ENCODE data around the gene VEGFD. TPM values are rescaled to one million over a fixed set of nuclear protein-coding genes. Genes with fewer than 3 reads are reported as not detected.

The VEGFD gene
- total and polyA plus RNA-seq, 2 of the 4 experiments (the other 2 are of a cell fraction), result 0.18 to 0.19 TPM

GRCh38 chrX:15425024-15425423 lies 40.8 kb upstream of the VEGFD start:
- no peak for DNase-seq
- no peak overlapping the region for H2BK5ac ChIP-seq (ENCODE audit: low read depth, low read length, poor library complexity, severe bottlenecking)
- H2AK5ac ChIP-seq (ENCODE audit: low read depth, low read length), result no peak overlapping the region
- dilution Hi-C loops (cut with HindIII; ENCODE audit: low sequenced_read_pairs, unreplicated experiment) (no loop called here), intact Hi-C loops (cut with micrococcal nuclease) (no loop called here), in situ Hi-C loops (cut with MboI; ENCODE audit: low sequenced_read_pairs) (no loop called here)
- H2AK9ac ChIP-seq (replicated peaks; ENCODE audit: low read depth, low read length, poor library complexity), result no peak overlapping the region
- H4K8ac ChIP-seq (ENCODE audit: low read depth in 2 of 2, low read length in 2 of 2), result no peak overlapping the region
- POLR2A ChIA-PET (ENCODE audit: unreplicated experiment), result no interaction called here
- H4K91ac ChIP-seq (ENCODE audit: insufficient read depth, low read depth, low read length), result no peak overlapping the region
- no peak for ATAC-seq (ENCODE audit: low read depth)
- H3K14ac ChIP-seq (replicated peaks; ENCODE audit: low read depth, low read length), result no peak overlapping the region
- H3K4me2 ChIP-seq (ENCODE audit: low read depth, low read length), result no peak overlapping the region
- no peaks in the 10 kb centered on the region for H3K9me1 ChIP-seq (ENCODE audit: insufficient read depth, low read length)
- no peak overlapping the region for H2BK15ac ChIP-seq (ENCODE audit: low read depth, low read length)
- no peaks in the 10 kb centered on the region for H3K27me3 ChIP-seq (ENCODE audit: control insufficient read depth, insufficient read depth, low read length)
- H3K4me3 ChIP-seq (ENCODE audit: insufficient read depth, low read depth, low read length), result no peak overlapping the region
- H3K18ac ChIP-seq (ENCODE audit: low read depth, low read length), result no peak overlapping the region
- H3K23ac ChIP-seq (ENCODE audit: low read depth, low read length), result no peak overlapping the region
- H2BK120ac ChIP-seq (ENCODE audit: low read depth, low read length), result no peak overlapping the region
- H3K4me1 ChIP-seq (ENCODE audit: control insufficient read depth, insufficient read depth, low read length), result no peaks in the 10 kb centered on the region
- no peak overlapping the region for H3K9ac ChIP-seq (ENCODE audit: low read depth, low read length)
- no TSS peak for BruUV-seq (replicated peaks)
- no peak for TF ChIP-seq CHD1 (IDR thresholded peaks at IDR 0.05; ENCODE audit: low read depth, low read length)
- TF ChIP-seq RFX5 (IDR thresholded peaks at IDR 0.05; ENCODE audit: low read depth, low read length), result no peak
- TF ChIP-seq, protein P1, sequence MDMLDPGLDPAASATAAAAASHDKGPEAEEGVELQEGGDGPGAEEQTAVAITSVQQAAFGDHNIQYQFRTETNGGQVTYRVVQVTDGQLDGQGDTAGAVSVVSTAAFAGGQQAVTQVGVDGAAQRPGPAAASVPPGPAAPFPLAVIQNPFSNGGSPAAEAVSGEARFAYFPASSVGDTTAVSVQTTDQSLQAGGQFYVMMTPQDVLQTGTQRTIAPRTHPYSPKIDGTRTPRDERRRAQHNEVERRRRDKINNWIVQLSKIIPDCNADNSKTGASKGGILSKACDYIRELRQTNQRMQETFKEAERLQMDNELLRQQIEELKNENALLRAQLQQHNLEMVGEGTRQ (IDR thresholded peaks at IDR 0.05; ENCODE audit: low read depth, low read length), result no peak
- no peak for TF ChIP-seq SMC3 (IDR thresholded peaks at IDR 0.05; ENCODE audit: low read depth, low read length)
- TF ChIP-seq NFE2L2 (IDR thresholded peaks at IDR 0.05; ENCODE audit: low read depth, low read length), result no peak
- no peak for TF ChIP-seq BHLHE40 (IDR thresholded peaks at IDR 0.05; ENCODE audit: low read depth, low read length)
- no peak for TF ChIP-seq FOS (IDR thresholded peaks at IDR 0.05; ENCODE audit: low read depth, low read length)
- TF ChIP-seq, protein P2, sequence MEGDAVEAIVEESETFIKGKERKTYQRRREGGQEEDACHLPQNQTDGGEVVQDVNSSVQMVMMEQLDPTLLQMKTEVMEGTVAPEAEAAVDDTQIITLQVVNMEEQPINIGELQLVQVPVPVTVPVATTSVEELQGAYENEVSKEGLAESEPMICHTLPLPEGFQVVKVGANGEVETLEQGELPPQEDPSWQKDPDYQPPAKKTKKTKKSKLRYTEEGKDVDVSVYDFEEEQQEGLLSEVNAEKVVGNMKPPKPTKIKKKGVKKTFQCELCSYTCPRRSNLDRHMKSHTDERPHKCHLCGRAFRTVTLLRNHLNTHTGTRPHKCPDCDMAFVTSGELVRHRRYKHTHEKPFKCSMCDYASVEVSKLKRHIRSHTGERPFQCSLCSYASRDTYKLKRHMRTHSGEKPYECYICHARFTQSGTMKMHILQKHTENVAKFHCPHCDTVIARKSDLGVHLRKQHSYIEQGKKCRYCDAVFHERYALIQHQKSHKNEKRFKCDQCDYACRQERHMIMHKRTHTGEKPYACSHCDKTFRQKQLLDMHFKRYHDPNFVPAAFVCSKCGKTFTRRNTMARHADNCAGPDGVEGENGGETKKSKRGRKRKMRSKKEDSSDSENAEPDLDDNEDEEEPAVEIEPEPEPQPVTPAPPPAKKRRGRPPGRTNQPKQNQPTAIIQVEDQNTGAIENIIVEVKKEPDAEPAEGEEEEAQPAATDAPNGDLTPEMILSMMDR (conservative IDR thresholded peaks at IDR 0.05; ENCODE audit: low read depth, low read length), result no peak
- CTCF ChIA-PET, result no interaction called here
- H4K5ac ChIP-seq (ENCODE audit: low read depth, low read length), result no peak overlapping the region
- H2BK20ac ChIP-seq (ENCODE audit: low read depth, low read length), result no peak overlapping the region
- H3K4ac ChIP-seq (ENCODE audit: low read depth, low read length), result no peak overlapping the region
- no peak overlapping the region for H3K56ac ChIP-seq (ENCODE audit: extremely low read depth, insufficient read depth, low read length)
- H3K79me1 ChIP-seq (ENCODE audit: low read depth in 1 of 2, low read length in 2 of 2), result no peaks in the 10 kb centered on the region
- H3K36me3 ChIP-seq (ENCODE audit: control insufficient read depth, insufficient read depth, low read length), result no peaks in the 10 kb centered on the region
- H3K9me3 ChIP-seq (ENCODE audit: control insufficient read depth, insufficient read depth, low read length), result no peaks in the 10 kb centered on the region
- no CpG with 5 or more reads among the region's 1 CpG for WGBS, 2 experiments (ENCODE audit: extremely low coverage in 2 of 2, insufficient read length in 1 of 2)
- no peak overlapping the region for H2AFZ ChIP-seq (replicated peaks; ENCODE audit: low read length, poor library complexity)
- no peak overlapping the region for H3K27ac ChIP-seq (ENCODE audit: insufficient read depth, low read length)
- H4K20me1 ChIP-seq (ENCODE audit: insufficient read depth, low read length), result no peaks in the 10 kb centered on the region

All from IMR-90 (cell line).